K562 (cell line): ENCODE data around the gene GIPC3. TPM values are rescaled to one million over a fixed set of nuclear protein-coding genes. Genes with fewer than 3 reads are reported as not detected.

Experiments used
- CCNT2 ChIP-seq: IDR thresholded peaks from 2 replicates; pipeline ENCODE4 v1.6.1; 2011; ENCODE audit warnings: borderline replicate concordance, low read depth, mild to moderate bottlenecking, moderate library complexity, mixed read lengths, low read length; ENCODE audit not compliant: insufficient read length; ENCODE audit errors: extremely low read depth
- FOS ChIP-seq: IDR thresholded peaks from 3 replicates; pipeline ENCODE4 v1.6.1; 2011; ENCODE audit not compliant: insufficient read length; ENCODE audit errors: extremely low read depth
- HMGN3 ChIP-seq: IDR thresholded peaks from 2 replicates; pipeline ENCODE4 v1.6.1; 2011; ENCODE audit warnings: borderline replicate concordance, low read depth, mild to moderate bottlenecking, mixed read lengths, low read length; ENCODE audit not compliant: insufficient read length; ENCODE audit errors: extremely low read depth
- MCM2 ChIP-seq: fragments of 450-650 bp; IDR thresholded peaks from 2 replicates; pipeline ENCODE4 v1.6.1; 2017; ENCODE audit warnings: low read depth, mild to moderate bottlenecking
- MEF2A ChIP-seq: IDR thresholded peaks from 2 replicates; pipeline ENCODE4 v1.6.1; 2011; ENCODE audit warnings: low read depth, mild to moderate bottlenecking, low read length, moderate library complexity; ENCODE audit not compliant: control insufficient read depth
- MYBL2 ChIP-seq, 2 experiments: fragments of 450-650 bp in 1 of 2; sonication (generic) in 1 of 2; formaldehyde crosslinking in 1 of 2; IDR thresholded peaks; 2 replicates each; pipeline versions ENCODE4 v1.6.1 to v1.8.1; 2017 to 2022; ENCODE audit warnings: borderline replicate concordance in 1 of 2, inconsistent platforms in 1 of 2, low read depth in 1 of 2, mild to moderate bottlenecking in 1 of 2, missing genetic modification reagents in 1 of 2, moderate library complexity in 1 of 2
- OTX1 ChIP-seq: fragments of 450-650 bp; formaldehyde crosslinking; IDR thresholded peaks from 2 replicates; pipeline ENCODE4 v1.4.0; 2022; ENCODE audit warnings: mild to moderate bottlenecking
- PCBP1 ChIP-seq: fragments of 200-400 bp; formaldehyde crosslinking; IDR thresholded peaks from 2 replicates; pipeline ENCODE4 v1.6.1; 2018; ENCODE audit warnings: mild to moderate bottlenecking, low read depth, low read length; ENCODE audit not compliant: poor library complexity, severe bottlenecking
- PML ChIP-seq: IDR thresholded peaks from 2 replicates; pipeline ENCODE4 v1.6.1; 2012; ENCODE audit warnings: low read length, inconsistent platforms
- POLR3A ChIP-seq: IDR thresholded peaks from 2 replicates; pipeline ENCODE4 v1.6.1; 2011; ENCODE audit warnings: borderline replicate concordance, mild to moderate bottlenecking, moderate library complexity; ENCODE audit not compliant: insufficient read length, insufficient read depth; ENCODE audit errors: extremely low read depth
- SETDB1 ChIP-seq: IDR thresholded peaks from one replicate; pipeline ENCODE4 v1.6.1; 2012; ENCODE audit warnings: low read length, control low read depth, inconsistent platforms
- SMARCE1 ChIP-seq: fragments of 450-650 bp; IDR thresholded peaks from 2 replicates; pipeline ENCODE4 v1.7.1; 2016; ENCODE audit warnings: mild to moderate bottlenecking
- ZNF197 ChIP-seq: fragments of 200-800 bp; sonication (Bioruptor generic); IDR thresholded peaks from 2 replicates; pipeline ENCODE4 v1.6.1; 2016; ENCODE audit warnings: low read depth, missing genetic modification characterization, missing compliant biosample characterization
- ZNF217 ChIP-seq: sonication (generic); formaldehyde crosslinking; IDR thresholded peaks from 2 replicates; pipeline ENCODE4 v1.8.0; 2022; ENCODE audit warnings: mild to moderate bottlenecking, missing genetic modification reagents
- ZNF253 ChIP-seq: fragments of 250-450 bp; sonication (Bioruptor Pico); conservative IDR thresholded peaks from 2 replicates; pipeline ENCODE4 v1.6.1; 2021; ENCODE audit warnings: mild to moderate bottlenecking
- ZNF444 ChIP-seq: fragments of 250-450 bp; sonication (Bioruptor Pico); IDR thresholded peaks from 2 replicates; pipeline ENCODE4 v1.4.0; 2020; ENCODE audit warnings: mild to moderate bottlenecking, moderate library complexity
- polyA plus RNA-seq, 8 experiments: library from polyadenylated mRNA; depleted of rRNA in 4 of 8; stranded (reverse) in 5 of 8; unstranded in 3 of 8; fragments of >200 nt; fragmentation: Nextera tagmentation in 2 of 8; fragmentation: Illumina TruSeq in 1 of 8; extraction: Ambion mirVana in 2 of 8; extraction: Trizol in 1 of 8; gene quantifications; 2 replicates each; pipeline versions ENCODE4 v1.2.1 to v1.2.3, GENCODE V29; 2011 to 2014; ENCODE audit warnings: inconsistent platforms in 1 of 8, missing spikeins in 1 of 8
- total RNA-seq, 7 experiments: library from RNA; depleted of rRNA in 6 of 7; stranded (reverse); fragments of >200 nt in 6 of 7; fragmentation: Illumina TruSeq in 2 of 7; extraction: Trizol in 2 of 7; gene quantifications; 2 replicates each; pipeline versions ENCODE4 v1.2.1 to v1.2.3, GENCODE V29; 2011 to 2021; ENCODE audit warnings: low replicate concordance in 1 of 7
- TF ChIP-seq, protein P1 (sequence below): fragments of 150-350 bp; IDR thresholded peaks from 2 replicates; pipeline ENCODE4 v1.6.1; 2014; ENCODE audit warnings: low read depth, mild to moderate bottlenecking, low read length, borderline replicate concordance
- TF ChIP-seq, protein P2 (sequence below), 2 experiments: fragments of 450-650 bp in 1 of 2; sonication (generic) in 1 of 2; formaldehyde crosslinking in 1 of 2; IDR thresholded peaks in 1 of 2; conservative IDR thresholded peaks in 1 of 2; 2 replicates each; pipeline versions ENCODE4 v1.6.1 to v1.8.1; 2016 to 2023; ENCODE audit warnings: mild to moderate bottlenecking in 2 of 2, moderate library complexity in 2 of 2, inconsistent platforms in 1 of 2, missing genetic modification reagents in 1 of 2
- TF ChIP-seq, protein P3 (sequence below), 2 experiments: IDR thresholded peaks; 2 replicates each; pipeline ENCODE4 v1.6.1; 2012; ENCODE audit warnings: improper control_type of control experiment in 2 of 2, low read depth in 2 of 2, low read length in 2 of 2, borderline replicate concordance in 1 of 2

Gene GIPC3
- total and polyA plus RNA-seq, 9 of the 15 experiments (the other 6 are each of a cell fraction or from before 2014, with no cell fraction given): 0.03 to 3.6 (median 1.5) TPM; not detected in 1

DNA sequence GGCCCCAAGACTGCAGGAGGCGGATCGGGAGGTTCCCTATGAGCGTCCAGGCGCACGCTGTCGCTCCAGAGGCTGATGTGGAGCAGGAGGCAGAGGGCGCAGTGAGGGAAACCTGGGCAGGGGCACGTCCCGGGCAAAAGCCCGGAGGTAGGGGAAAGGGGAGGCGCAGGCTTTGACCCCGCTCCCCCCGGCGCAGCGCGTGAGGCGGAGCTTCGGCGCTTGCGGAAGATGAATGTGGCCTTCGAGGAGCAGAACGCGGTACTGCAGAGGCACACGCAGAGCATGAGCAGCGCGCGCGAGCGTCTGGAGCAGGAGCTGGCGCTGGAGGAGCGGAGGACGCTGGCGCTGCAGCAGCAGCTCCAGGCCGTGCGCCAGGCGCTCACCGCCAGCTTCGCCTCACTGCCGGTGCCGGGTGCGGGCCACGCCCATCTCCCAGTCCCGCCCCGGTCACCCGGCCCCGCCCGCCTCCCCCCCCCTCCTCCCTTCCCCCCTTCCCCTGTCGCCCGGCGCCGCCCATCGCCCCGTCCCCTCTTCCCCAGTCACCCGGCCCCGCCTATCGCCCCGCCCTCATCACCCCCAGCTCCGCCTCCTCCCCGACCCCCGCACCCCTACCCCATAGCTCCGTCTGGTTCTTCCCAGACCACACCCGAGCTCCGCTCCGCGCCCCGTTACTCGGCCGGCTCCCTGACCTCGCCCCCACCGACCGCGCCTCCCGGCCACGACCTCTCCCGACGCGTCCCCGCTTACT, 8.4 kb upstream of the GIPC3 start (continued):
- TF ChIP-seq, protein P1, sequence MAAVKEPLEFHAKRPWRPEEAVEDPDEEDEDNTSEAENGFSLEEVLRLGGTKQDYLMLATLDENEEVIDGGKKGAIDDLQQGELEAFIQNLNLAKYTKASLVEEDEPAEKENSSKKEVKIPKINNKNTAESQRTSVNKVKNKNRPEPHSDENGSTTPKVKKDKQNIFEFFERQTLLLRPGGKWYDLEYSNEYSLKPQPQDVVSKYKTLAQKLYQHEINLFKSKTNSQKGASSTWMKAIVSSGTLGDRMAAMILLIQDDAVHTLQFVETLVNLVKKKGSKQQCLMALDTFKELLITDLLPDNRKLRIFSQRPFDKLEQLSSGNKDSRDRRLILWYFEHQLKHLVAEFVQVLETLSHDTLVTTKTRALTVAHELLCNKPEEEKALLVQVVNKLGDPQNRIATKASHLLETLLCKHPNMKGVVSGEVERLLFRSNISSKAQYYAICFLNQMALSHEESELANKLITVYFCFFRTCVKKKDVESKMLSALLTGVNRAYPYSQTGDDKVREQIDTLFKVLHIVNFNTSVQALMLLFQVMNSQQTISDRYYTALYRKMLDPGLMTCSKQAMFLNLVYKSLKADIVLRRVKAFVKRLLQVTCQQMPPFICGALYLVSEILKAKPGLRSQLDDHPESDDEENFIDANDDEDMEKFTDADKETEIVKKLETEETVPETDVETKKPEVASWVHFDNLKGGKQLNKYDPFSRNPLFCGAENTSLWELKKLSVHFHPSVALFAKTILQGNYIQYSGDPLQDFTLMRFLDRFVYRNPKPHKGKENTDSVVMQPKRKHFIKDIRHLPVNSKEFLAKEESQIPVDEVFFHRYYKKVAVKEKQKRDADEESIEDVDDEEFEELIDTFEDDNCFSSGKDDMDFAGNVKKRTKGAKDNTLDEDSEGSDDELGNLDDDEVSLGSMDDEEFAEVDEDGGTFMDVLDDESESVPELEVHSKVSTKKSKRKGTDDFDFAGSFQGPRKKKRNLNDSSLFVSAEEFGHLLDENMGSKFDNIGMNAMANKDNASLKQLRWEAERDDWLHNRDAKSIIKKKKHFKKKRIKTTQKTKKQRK: no peak
- TF ChIP-seq MCM2: no peak
- TF ChIP-seq PML: no peak; the same call in 1 of the 2 replicates
- TF ChIP-seq ZNF217: no peak
- no peak for TF ChIP-seq MEF2A
- TF ChIP-seq, protein P2, sequence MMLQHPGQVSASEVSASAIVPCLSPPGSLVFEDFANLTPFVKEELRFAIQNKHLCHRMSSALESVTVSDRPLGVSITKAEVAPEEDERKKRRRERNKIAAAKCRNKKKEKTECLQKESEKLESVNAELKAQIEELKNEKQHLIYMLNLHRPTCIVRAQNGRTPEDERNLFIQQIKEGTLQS (IDR thresholded peaks at IDR 0.05): no peak
- TF ChIP-seq, protein P2 (CRISPR knock-in tag; conservative IDR thresholded peaks at IDR 0.05): no peak
- TF ChIP-seq SMARCE1: no peak
- no peak for TF ChIP-seq ZNF444 (CRISPR knock-in tag)
- no peak for TF ChIP-seq FOS
- TF ChIP-seq ZNF253: no peak
- TF ChIP-seq HMGN3: no peak
- no peak for TF ChIP-seq POLR3A
- TF ChIP-seq, protein P3, sequence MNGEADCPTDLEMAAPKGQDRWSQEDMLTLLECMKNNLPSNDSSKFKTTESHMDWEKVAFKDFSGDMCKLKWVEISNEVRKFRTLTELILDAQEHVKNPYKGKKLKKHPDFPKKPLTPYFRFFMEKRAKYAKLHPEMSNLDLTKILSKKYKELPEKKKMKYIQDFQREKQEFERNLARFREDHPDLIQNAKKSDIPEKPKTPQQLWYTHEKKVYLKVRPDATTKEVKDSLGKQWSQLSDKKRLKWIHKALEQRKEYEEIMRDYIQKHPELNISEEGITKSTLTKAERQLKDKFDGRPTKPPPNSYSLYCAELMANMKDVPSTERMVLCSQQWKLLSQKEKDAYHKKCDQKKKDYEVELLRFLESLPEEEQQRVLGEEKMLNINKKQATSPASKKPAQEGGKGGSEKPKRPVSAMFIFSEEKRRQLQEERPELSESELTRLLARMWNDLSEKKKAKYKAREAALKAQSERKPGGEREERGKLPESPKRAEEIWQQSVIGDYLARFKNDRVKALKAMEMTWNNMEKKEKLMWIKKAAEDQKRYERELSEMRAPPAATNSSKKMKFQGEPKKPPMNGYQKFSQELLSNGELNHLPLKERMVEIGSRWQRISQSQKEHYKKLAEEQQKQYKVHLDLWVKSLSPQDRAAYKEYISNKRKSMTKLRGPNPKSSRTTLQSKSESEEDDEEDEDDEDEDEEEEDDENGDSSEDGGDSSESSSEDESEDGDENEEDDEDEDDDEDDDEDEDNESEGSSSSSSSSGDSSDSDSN (IDR thresholded peaks at IDR 0.05; ENCODE audit: borderline replicate concordance in 1 of 2, low read depth in 2 of 2, low read length in 2 of 2): no peak
- TF ChIP-seq OTX1 (CRISPR knock-in tag): no peak
- TF ChIP-seq SETDB1: no peak
- TF ChIP-seq PCBP1: peak; percentile 95
- TF ChIP-seq CCNT2: peak; percentile 36
- TF ChIP-seq MYBL2 (IDR thresholded peaks at IDR 0.05; ENCODE audit: low read depth): no peak
- TF ChIP-seq MYBL2 (CRISPR knock-in tag; IDR thresholded peaks at IDR 0.05; ENCODE audit: borderline replicate concordance): no peak
- no peak for TF ChIP-seq ZNF197
